ENCODE measurements around the gene SLC9C2. TPM values are rescaled to one million over a fixed set of nuclear protein-coding genes. Genes with fewer than 3 reads are reported as not detected.

SLC9C2 gene
- total and polyA plus RNA-seq, 8 donors = 0.14 to 0.86 (median 0.39) TPM

GRCh38 chr1:173507205-173507846, 95.5 kb downstream of the SLC9C2 start:
- ATAC-seq (peak; percentile 94), DNase-seq (peak in 1 of 4 donors; percentile 58)
- Histone ChIP-seq H3K27me3 (no peaks in the 10 kb centered on the region), H3K36me3 (no peaks in the 10 kb centered on the region), H3K4me3 (no peak overlapping the region), H3K9me3 (no peaks in the 10 kb centered on the region), H3K4me1 (no peaks in the 10 kb centered on the region), H3K27ac (peak overlapping the region; percentile 47 to 54)
- no peak for TF ChIP-seq CTCF (IDR thresholded peaks at IDR 0.05)
- intact Hi-C loops (cut with DNase I) = no loop called here

- no peaks in the 10 kb centered on the region for H3K27me3 ChIP-seq
- H3K27ac ChIP-seq = peak overlapping the region; percentile 47 to 54
- H3K9me3 ChIP-seq = no peaks in the 10 kb centered on the region
- H3K4me3 ChIP-seq = no peak overlapping the region
- intact Hi-C loops (cut with DNase I) = no loop called here
- DNase-seq = peak in 1 of 4 donors; percentile 50
- no peak for TF ChIP-seq CTCF (IDR thresholded peaks at IDR 0.05)
- H3K4me1 ChIP-seq = no peaks in the 10 kb centered on the region
- H3K36me3 ChIP-seq = no peaks in the 10 kb centered on the region
- peak; percentile 86 for ATAC-seq
Observed at GRCh38 chr1:173506437-173506836, 96.4 kb downstream of the SLC9C2 start.

DNA sequence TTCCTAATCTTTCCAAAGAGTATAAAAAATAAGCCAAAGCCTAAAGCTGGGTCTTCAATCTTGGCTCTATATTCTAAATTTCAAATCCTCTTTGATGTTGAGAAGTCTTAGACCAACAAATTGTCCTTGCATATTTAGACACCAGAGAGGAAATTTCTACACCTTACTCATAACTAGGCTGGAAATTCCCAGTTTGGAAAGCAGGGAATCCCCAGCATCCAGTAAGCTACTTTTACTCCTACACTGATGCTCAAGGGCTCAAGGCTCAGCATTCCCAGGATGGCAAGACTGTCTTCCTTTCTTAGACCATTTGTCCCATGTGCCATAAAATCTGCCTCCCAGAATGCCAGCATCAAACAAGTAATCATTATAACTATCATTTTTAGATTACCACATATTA, 97.5 kb downstream of the SLC9C2 start:
- no peaks in the 10 kb centered on the region for H3K4me1 ChIP-seq
- no peak overlapping the region for H3K27ac ChIP-seq
- TF ChIP-seq CTCF (IDR thresholded peaks at IDR 0.05) = no peak
- H3K27me3 ChIP-seq = no peaks in the 10 kb centered on the region
- no peak for ATAC-seq
- H3K4me3 ChIP-seq = no peak overlapping the region
- intact Hi-C loops (cut with DNase I) = no loop called here
- H3K36me3 ChIP-seq = no peaks in the 10 kb centered on the region
- DNase-seq = no peak
- H3K9me3 ChIP-seq = no peaks in the 10 kb centered on the region

DNA sequence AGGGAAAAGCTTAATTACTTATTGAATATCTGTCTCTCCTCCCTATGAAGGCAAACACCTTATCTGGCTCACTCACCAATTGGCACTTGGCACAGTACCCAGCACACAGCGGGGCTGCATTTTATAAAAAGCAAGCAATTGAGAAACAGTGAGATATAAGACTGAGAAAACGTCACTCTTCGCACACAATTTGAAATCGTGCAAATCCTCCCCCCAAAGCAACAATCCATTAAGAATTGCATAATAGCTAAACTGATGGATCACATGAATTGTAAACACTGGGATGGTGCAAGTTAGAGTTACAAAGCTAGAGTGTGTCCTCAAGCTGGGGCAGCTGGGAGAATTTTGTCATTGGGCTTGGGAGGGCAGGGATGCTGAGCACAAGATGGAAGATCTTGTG, 98.6 kb downstream of the SLC9C2 start:
- intact Hi-C loops (cut with DNase I) = no loop called here
- peak in 1 of 4 donors; percentile 24 for DNase-seq

GRCh38 chr1:173503391-173503790, 99.5 kb downstream of the SLC9C2 start:
- Histone ChIP-seq H3K4me1 (no peaks in the 10 kb centered on the region), H3K27ac (no peak overlapping the region), H3K36me3 (no peaks in the 10 kb centered on the region), H3K4me3 (no peak overlapping the region), H3K9me3 (no peaks in the 10 kb centered on the region), H3K27me3 (no peaks in the 10 kb centered on the region)
- TF ChIP-seq CTCF (IDR thresholded peaks at IDR 0.05) = no peak
- ATAC-seq (no peak), DNase-seq (peak in 1 of 4 donors; percentile 47)
- intact Hi-C loops (cut with DNase I) = no loop called here

More for the DNA sequence above, 98.6 kb downstream of the SLC9C2 start:
- H3K9me3 ChIP-seq = no peaks in the 10 kb centered on the region
- H3K4me3 ChIP-seq = no peak overlapping the region
- H3K36me3 ChIP-seq = no peaks in the 10 kb centered on the region
- no peak for ATAC-seq
- H3K27ac ChIP-seq = no peak overlapping the region
- H3K4me1 ChIP-seq = no peaks in the 10 kb centered on the region
- no peaks in the 10 kb centered on the region for H3K27me3 ChIP-seq
- TF ChIP-seq CTCF (IDR thresholded peaks at IDR 0.05) = no peak

Data from left lung (tissue), 10 donors.